ENCODE data around the gene ARHGAP23.

DNA sequence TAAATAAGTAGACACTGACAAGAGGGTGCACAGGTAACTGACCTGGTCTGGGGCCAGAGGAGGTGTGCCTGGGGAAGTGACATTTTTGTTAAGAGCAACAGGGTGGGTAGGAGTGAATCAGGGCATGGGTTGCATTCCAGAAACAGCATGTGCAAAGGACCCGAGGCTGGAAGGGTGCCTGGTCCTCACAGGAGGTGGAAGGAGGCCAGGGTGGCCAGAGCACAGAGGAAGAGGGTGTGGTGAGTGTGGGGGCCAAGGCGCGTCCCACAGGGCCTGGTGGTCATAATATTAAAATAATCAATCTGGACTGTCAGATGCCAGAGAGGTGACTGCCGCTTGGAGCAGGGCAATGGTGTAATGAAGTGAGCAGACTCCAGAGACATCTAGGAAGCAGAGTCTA lies 14.3 kb downstream of the ARHGAP23 start:
- TF ChIP-seq TAF1 (IDR thresholded peaks at IDR 0.05; ENCODE audit: borderline replicate concordance, insufficient read depth, low read length) = no peak
- no peak for TF ChIP-seq SIN3A (IDR thresholded peaks at IDR 0.05; ENCODE audit: borderline replicate concordance, insufficient read depth, low read length)
